Endothelial cell of umbilical vein (primary cell): Measurements from ENCODE around the gene HCAR3. TPM values are rescaled to one million over a fixed set of nuclear protein-coding genes. Genes with fewer than 3 reads are reported as not detected.

Source experiments
- BruUV-seq: library from RNA; stranded (reverse); fragments of 400-500 nt; replicated peaks from 2 replicates; lab custom pipeline; 2021; lab: Mats Ljungman, UMichigan
- CTCF ChIA-PET: fragments of 300-600, 350-600 bp; sonication (Branson Sonifier 250); formaldehyde crosslinking; loops from one replicate; lab custom pipeline; 2021; ENCODE audit warnings: antibody characterized with exemption, inconsistent platforms; lab: Charles Lee
- POLR2A ChIA-PET: fragments of 300-600, 350-600 bp; sonication (Branson Sonifier 250); formaldehyde crosslinking; loops from one replicate; lab custom pipeline; 2021; ENCODE audit warnings: antibody characterized with exemption, inconsistent platforms; lab: Charles Lee
- DNase-seq: peaks from one replicate; pipeline ENCODE4 v3.0.0-alpha.2; 2011; ENCODE audit warnings: low read depth, low spot score
- FAIRE-seq: peaks from 2 replicates; lab custom pipeline; 2011; peaks lifted over from hg19 to GRCh38; lab: Jason Lieb, UNC
- H2AFZ ChIP-seq: 2 replicates; pipeline ENCODE4 v1.6.0; 2012; ENCODE audit warnings: low read depth, low read length, control low read depth, inconsistent platforms
- H3K27ac ChIP-seq: 2 replicates; pipeline ENCODE4 v1.5.1; 2011; ENCODE audit warnings: low read depth, mild to moderate bottlenecking, control low read depth, low read length, moderate library complexity; ENCODE audit not compliant: insufficient read depth
- H3K27me3 ChIP-seq, 2 experiments: 2 replicates each; pipeline versions ENCODE4 v1.6.0 to v1.6.1; 2011; ENCODE audit warnings: low read length in 2 of 2, mixed read lengths in 1 of 2; ENCODE audit not compliant: control insufficient read depth in 2 of 2, insufficient read depth in 2 of 2
- H3K36me3 ChIP-seq, 2 experiments: 2 replicates in 1 of 2; 3 replicates in 1 of 2; pipeline ENCODE4 v1.5.1; 2011; ENCODE audit warnings: low read length in 2 of 2, mild to moderate bottlenecking in 1 of 2, moderate library complexity in 1 of 2; ENCODE audit not compliant: control insufficient read depth in 2 of 2, insufficient read depth in 2 of 2; ENCODE audit errors: extremely low read depth in 1 of 2
- H3K4me1 ChIP-seq: 3 replicates; pipeline ENCODE4 v1.5.1; 2011; ENCODE audit warnings: mild to moderate bottlenecking, low read length; ENCODE audit not compliant: control insufficient read depth, insufficient read depth; ENCODE audit errors: extremely low read depth
- H3K4me2 ChIP-seq: 2 replicates; pipeline ENCODE4 v1.6.1; 2011; ENCODE audit warnings: low read length, control low read depth, mixed read lengths; ENCODE audit not compliant: insufficient read depth
- H3K4me3 ChIP-seq, 3 experiments: fragments of 200-600 bp in 1 of 3; sonication (generic), shearing (Covaris generic) in 1 of 3; replicated peaks in 1 of 3; 2 replicates each; pipeline ENCODE4 v1.5.1; 2011 to 2016; ENCODE audit warnings: control low read depth in 3 of 3, low read length in 3 of 3, mild to moderate bottlenecking in 2 of 3, inconsistent platforms in 1 of 3, low read depth in 1 of 3, moderate library complexity in 1 of 3; ENCODE audit not compliant: insufficient read depth in 1 of 3
- H3K79me2 ChIP-seq: 2 replicates; pipeline ENCODE4 v1.6.0; 2012; ENCODE audit warnings: low read length, inconsistent platforms; ENCODE audit not compliant: control insufficient read depth, insufficient read depth
- H3K9ac ChIP-seq: replicated peaks from 2 replicates; pipeline ENCODE3; 2011; ENCODE audit warnings: low read length, control low read depth; ENCODE audit not compliant: insufficient read depth; ENCODE audit errors: extremely low read depth
- H3K9me1 ChIP-seq: replicated peaks from 3 replicates; pipeline ENCODE4 v1.6.0; 2011; ENCODE audit warnings: mild to moderate bottlenecking, low read length; ENCODE audit not compliant: control insufficient read depth, insufficient read depth; ENCODE audit errors: extremely low read depth
- H3K9me3 ChIP-seq: replicated peaks from 2 replicates; pipeline ENCODE4 v1.5.1; 2012; ENCODE audit warnings: low read length, inconsistent platforms; ENCODE audit not compliant: control insufficient read depth, insufficient read depth
- H4K20me1 ChIP-seq: replicated peaks from 2 replicates; pipeline ENCODE3; 2011; ENCODE audit warnings: mild to moderate bottlenecking, low read length; ENCODE audit not compliant: control insufficient read depth, insufficient read depth; ENCODE audit errors: extremely low read depth
- CTCF ChIP-seq, 2 donors: IDR thresholded peaks; 1 replicate in 1 of 2; 2 replicates in 1 of 2; pipeline ENCODE4 v1.5.1; 2011; ENCODE audit warnings: low read length in 2 of 2, mild to moderate bottlenecking in 2 of 2, moderate library complexity in 2 of 2, control low read depth in 1 of 2, inconsistent platforms in 1 of 2, low read depth in 1 of 2; ENCODE audit not compliant: insufficient read depth in 1 of 2; ENCODE audit errors: extremely low read depth in 1 of 2
- EZH2 ChIP-seq: IDR thresholded peaks from 2 replicates; pipeline ENCODE4 v1.6.1; 2012; ENCODE audit warnings: borderline replicate concordance, low read depth, mild to moderate bottlenecking, moderate library complexity, low read length, inconsistent platforms; ENCODE audit not compliant: severe bottlenecking
- FOS ChIP-seq: IDR thresholded peaks from 2 replicates; pipeline ENCODE4 v1.6.1; 2011; ENCODE audit warnings: mild to moderate bottlenecking, low read length, moderate library complexity, borderline replicate concordance; ENCODE audit not compliant: insufficient read depth
- GATA2 ChIP-seq: IDR thresholded peaks from 2 replicates; pipeline ENCODE4 v1.7.0; 2011; ENCODE audit warnings: low read depth, mild to moderate bottlenecking, moderate library complexity, mixed read lengths, low read length; ENCODE audit not compliant: insufficient read length, insufficient read depth
- JUN ChIP-seq: IDR thresholded peaks from 2 replicates; pipeline ENCODE4 v1.6.1; 2011; ENCODE audit warnings: borderline replicate concordance, low read depth; ENCODE audit not compliant: insufficient read length, insufficient read depth
- MYC ChIP-seq: IDR thresholded peaks from one replicate; pipeline ENCODE4 v1.6.1; 2011; ENCODE audit warnings: mild to moderate bottlenecking, low read depth, low read length
- POLR2A ChIP-seq: IDR thresholded peaks from 2 replicates; pipeline ENCODE4 v1.6.1; 2012; ENCODE audit warnings: low read depth, mild to moderate bottlenecking, control low read depth, low read length
- POLR2AphosphoS5 ChIP-seq: IDR thresholded peaks from 2 replicates; pipeline ENCODE4 v1.6.1; 2012; ENCODE audit warnings: low read depth, mild to moderate bottlenecking, control low read depth, low read length, moderate library complexity; ENCODE audit not compliant: insufficient read depth
- dilution Hi-C: fragments of 300-500 bp; cut with MboI; formaldehyde crosslinking; loops from one replicate; pipeline ENCODE4 v1.15.0; 2019; ENCODE audit warnings: low sequenced_read_pairs; ENCODE audit not compliant: extremely low pct_ligation_motif_present
- intact Hi-C: fragments of 100-400 bp; cut with micrococcal nuclease; formaldehyde crosslinking; loops from one replicate; pipeline ENCODE4 v1.10.0; 2022
- polyA plus RNA-seq, 4 experiments: library from polyadenylated mRNA; depleted of rRNA in 3 of 4; stranded (reverse) in 3 of 4; unstranded in 1 of 4; fragments of >200 nt; gene quantifications; 2 replicates each; pipeline versions ENCODE4 v1.2.1 to v1.2.3, GENCODE V29; 2011 to 2012; ENCODE audit warnings: missing spikeins in 1 of 4
- total RNA-seq: library from RNA; stranded (reverse); gene quantifications from 2 replicates; pipeline ENCODE4 v1.2.3, GENCODE V29; 2021
- TF ChIP-seq, protein P1 (sequence below): IDR thresholded peaks from 2 replicates; pipeline ENCODE4 v1.6.1; 2011; ENCODE audit not compliant: insufficient read depth, insufficient read length

Gene HCAR3
- total and polyA plus RNA-seq, 2 donors (not counting 3 experiments of a cell fraction or from before 2014, with no cell fraction given), result 0.06 TPM; not detected in 1

- Histone ChIP-seq H3K36me3 (no peaks in the 10 kb centered on the region), H3K4me1 (no peaks in the 10 kb centered on the region), H3K9ac (no peak overlapping the region), H2AFZ (no peak overlapping the region), H3K79me2 (no peaks in the 10 kb centered on the region), H3K4me2 (no peak overlapping the region), H3K9me1 (no peaks in the 10 kb centered on the region), H3K4me3 (no peak overlapping the region), H3K27ac (no peak overlapping the region), H3K9me3 (no peaks in the 10 kb centered on the region), H3K27me3 (no peaks in the 10 kb centered on the region), H4K20me1 (no peaks in the 10 kb centered on the region)
- no peak for TF ChIP-seq MYC
- no peak for TF ChIP-seq EZH2
- no peak for TF ChIP-seq POLR2A
- TF ChIP-seq POLR2AphosphoS5, result no peak
- TF ChIP-seq, protein P1, sequence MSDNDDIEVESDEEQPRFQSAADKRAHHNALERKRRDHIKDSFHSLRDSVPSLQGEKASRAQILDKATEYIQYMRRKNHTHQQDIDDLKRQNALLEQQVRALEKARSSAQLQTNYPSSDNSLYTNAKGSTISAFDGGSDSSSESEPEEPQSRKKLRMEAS, result no peak
- TF ChIP-seq CTCF (IDR thresholded peaks at IDR 0.05; ENCODE audit: extremely low read depth in 1 of 2, insufficient read depth in 1 of 2, low read depth in 1 of 2, low read length in 2 of 2), result no peak
- no peak for TF ChIP-seq FOS
- no peak for TF ChIP-seq JUN
- TF ChIP-seq GATA2, result no peak
- no TSS peak for BruUV-seq
- dilution Hi-C loops, result no loop called here
- POLR2A ChIA-PET, result no interaction called here
- no peak for FAIRE-seq
- intact Hi-C loops, result no loop called here
- no peak for DNase-seq
- CTCF ChIA-PET, result interaction anchor here (1.0 to 1.4 kb wide), 2 partner anchors 10 to 103 kb away, joined by 3 read pairs; partner anchors contain the start of gene HCAR1
These were observed 23.7 kb upstream of the HCAR3 start for GRCh38 chr12:122740351-122740750.
